Endothelial cell of umbilical vein (primary cell): ENCODE data around the gene POLR2C. TPM values are rescaled to one million over a fixed set of nuclear protein-coding genes. Genes with fewer than 3 reads are reported as not detected.

ENCODE experiments used
- BruUV-seq: library from RNA; stranded (reverse); fragments of 400-500 nt; replicated peaks from 2 replicates; lab custom pipeline; 2021; lab: Mats Ljungman, UMichigan
- CTCF ChIA-PET: fragments of 300-600, 350-600 bp; sonication (Branson Sonifier 250); formaldehyde crosslinking; loops from one replicate; lab custom pipeline; 2021; ENCODE audit warnings: antibody characterized with exemption, inconsistent platforms; lab: Charles Lee
- POLR2A ChIA-PET: fragments of 300-600, 350-600 bp; sonication (Branson Sonifier 250); formaldehyde crosslinking; loops from one replicate; lab custom pipeline; 2021; ENCODE audit warnings: antibody characterized with exemption, inconsistent platforms; lab: Charles Lee
- DNase-seq: peaks from one replicate; pipeline ENCODE4 v3.0.0-alpha.2; 2011; ENCODE audit warnings: low read depth, low spot score
- FAIRE-seq: peaks from 2 replicates; lab custom pipeline; 2011; peaks lifted over from hg19 to GRCh38; lab: Jason Lieb, UNC
- H2AFZ ChIP-seq: 2 replicates; pipeline ENCODE4 v1.6.0; 2012; ENCODE audit warnings: low read depth, low read length, control low read depth, inconsistent platforms
- H3K27ac ChIP-seq: 2 replicates; pipeline ENCODE4 v1.5.1; 2011; ENCODE audit warnings: low read depth, mild to moderate bottlenecking, control low read depth, low read length, moderate library complexity; ENCODE audit not compliant: insufficient read depth
- H3K27me3 ChIP-seq, 2 experiments: 2 replicates each; pipeline versions ENCODE4 v1.6.0 to v1.6.1; 2011; ENCODE audit warnings: low read length in 2 of 2, mixed read lengths in 1 of 2; ENCODE audit not compliant: control insufficient read depth in 2 of 2, insufficient read depth in 2 of 2
- H3K36me3 ChIP-seq, 2 experiments: 2 replicates in 1 of 2; 3 replicates in 1 of 2; pipeline ENCODE4 v1.5.1; 2011; ENCODE audit warnings: low read length in 2 of 2, mild to moderate bottlenecking in 1 of 2, moderate library complexity in 1 of 2; ENCODE audit not compliant: control insufficient read depth in 2 of 2, insufficient read depth in 2 of 2; ENCODE audit errors: extremely low read depth in 1 of 2
- H3K4me1 ChIP-seq: 3 replicates; pipeline ENCODE4 v1.5.1; 2011; ENCODE audit warnings: mild to moderate bottlenecking, low read length; ENCODE audit not compliant: control insufficient read depth, insufficient read depth; ENCODE audit errors: extremely low read depth
- H3K4me2 ChIP-seq: 2 replicates; pipeline ENCODE4 v1.6.1; 2011; ENCODE audit warnings: low read length, control low read depth, mixed read lengths; ENCODE audit not compliant: insufficient read depth
- H3K4me3 ChIP-seq, 3 experiments: fragments of 200-600 bp in 1 of 3; sonication (generic), shearing (Covaris generic) in 1 of 3; replicated peaks in 1 of 3; 2 replicates each; pipeline ENCODE4 v1.5.1; 2011 to 2016; ENCODE audit warnings: control low read depth in 3 of 3, low read length in 3 of 3, mild to moderate bottlenecking in 2 of 3, inconsistent platforms in 1 of 3, low read depth in 1 of 3, moderate library complexity in 1 of 3; ENCODE audit not compliant: insufficient read depth in 1 of 3
- H3K79me2 ChIP-seq: 2 replicates; pipeline ENCODE4 v1.6.0; 2012; ENCODE audit warnings: low read length, inconsistent platforms; ENCODE audit not compliant: control insufficient read depth, insufficient read depth
- H3K9ac ChIP-seq: replicated peaks from 2 replicates; pipeline ENCODE3; 2011; ENCODE audit warnings: low read length, control low read depth; ENCODE audit not compliant: insufficient read depth; ENCODE audit errors: extremely low read depth
- H3K9me1 ChIP-seq: replicated peaks from 3 replicates; pipeline ENCODE4 v1.6.0; 2011; ENCODE audit warnings: mild to moderate bottlenecking, low read length; ENCODE audit not compliant: control insufficient read depth, insufficient read depth; ENCODE audit errors: extremely low read depth
- H3K9me3 ChIP-seq: replicated peaks from 2 replicates; pipeline ENCODE4 v1.5.1; 2012; ENCODE audit warnings: low read length, inconsistent platforms; ENCODE audit not compliant: control insufficient read depth, insufficient read depth
- H4K20me1 ChIP-seq: replicated peaks from 2 replicates; pipeline ENCODE3; 2011; ENCODE audit warnings: mild to moderate bottlenecking, low read length; ENCODE audit not compliant: control insufficient read depth, insufficient read depth; ENCODE audit errors: extremely low read depth
- EZH2 ChIP-seq: IDR thresholded peaks from 2 replicates; pipeline ENCODE4 v1.6.1; 2012; ENCODE audit warnings: borderline replicate concordance, low read depth, mild to moderate bottlenecking, moderate library complexity, low read length, inconsistent platforms; ENCODE audit not compliant: severe bottlenecking
- FOS ChIP-seq: IDR thresholded peaks from 2 replicates; pipeline ENCODE4 v1.6.1; 2011; ENCODE audit warnings: mild to moderate bottlenecking, low read length, moderate library complexity, borderline replicate concordance; ENCODE audit not compliant: insufficient read depth
- GATA2 ChIP-seq: IDR thresholded peaks from 2 replicates; pipeline ENCODE4 v1.7.0; 2011; ENCODE audit warnings: low read depth, mild to moderate bottlenecking, moderate library complexity, mixed read lengths, low read length; ENCODE audit not compliant: insufficient read length, insufficient read depth
- JUN ChIP-seq: IDR thresholded peaks from 2 replicates; pipeline ENCODE4 v1.6.1; 2011; ENCODE audit warnings: borderline replicate concordance, low read depth; ENCODE audit not compliant: insufficient read length, insufficient read depth
- MAX ChIP-seq: IDR thresholded peaks from 2 replicates; pipeline ENCODE4 v1.6.1; 2011; ENCODE audit not compliant: insufficient read depth, insufficient read length
- MYC ChIP-seq: IDR thresholded peaks from one replicate; pipeline ENCODE4 v1.6.1; 2011; ENCODE audit warnings: mild to moderate bottlenecking, low read depth, low read length
- POLR2A ChIP-seq: IDR thresholded peaks from 2 replicates; pipeline ENCODE4 v1.6.1; 2012; ENCODE audit warnings: low read depth, mild to moderate bottlenecking, control low read depth, low read length
- POLR2AphosphoS5 ChIP-seq: IDR thresholded peaks from 2 replicates; pipeline ENCODE4 v1.6.1; 2012; ENCODE audit warnings: low read depth, mild to moderate bottlenecking, control low read depth, low read length, moderate library complexity; ENCODE audit not compliant: insufficient read depth
- dilution Hi-C: fragments of 300-500 bp; cut with MboI; formaldehyde crosslinking; loops from one replicate; pipeline ENCODE4 v1.15.0; 2019; ENCODE audit warnings: low sequenced_read_pairs; ENCODE audit not compliant: extremely low pct_ligation_motif_present
- intact Hi-C: fragments of 100-400 bp; cut with micrococcal nuclease; formaldehyde crosslinking; loops from one replicate; pipeline ENCODE4 v1.10.0; 2022
- polyA plus RNA-seq, 4 experiments: library from polyadenylated mRNA; depleted of rRNA in 3 of 4; stranded (reverse) in 3 of 4; unstranded in 1 of 4; fragments of >200 nt; gene quantifications; 2 replicates each; pipeline versions ENCODE4 v1.2.1 to v1.2.3, GENCODE V29; 2011 to 2012; ENCODE audit warnings: missing spikeins in 1 of 4
- total RNA-seq: library from RNA; stranded (reverse); gene quantifications from 2 replicates; pipeline ENCODE4 v1.2.3, GENCODE V29; 2021
- TF ChIP-seq, protein P1 (sequence below), 2 donors: IDR thresholded peaks; 1 replicate in 1 of 2; 2 replicates in 1 of 2; pipeline ENCODE4 v1.5.1; 2011; ENCODE audit warnings: low read length in 2 of 2, mild to moderate bottlenecking in 2 of 2, moderate library complexity in 2 of 2, control low read depth in 1 of 2, inconsistent platforms in 1 of 2, low read depth in 1 of 2; ENCODE audit not compliant: insufficient read depth in 1 of 2; ENCODE audit errors: extremely low read depth in 1 of 2

POLR2C gene
- total and polyA plus RNA-seq, 2 donors (not counting 3 experiments of a cell fraction or from before 2014, with no cell fraction given) = 65.2 to 129 TPM

GRCh38 chr16:57471852-57472664 lies 9.6 kb downstream of the POLR2C start:
- H3K27me3 ChIP-seq = no peaks in the 10 kb centered on the region
- no peaks in the 10 kb centered on the region for H3K79me2 ChIP-seq
- H3K4me1 ChIP-seq = peaks cover 17% of the 10 kb centered on the region
- no peak overlapping the region for H3K9ac ChIP-seq
- H4K20me1 ChIP-seq = no peaks in the 10 kb centered on the region
- H3K9me1 ChIP-seq = no peaks in the 10 kb centered on the region
- DNase-seq (no peak), FAIRE-seq (no peak)
- H3K27ac ChIP-seq = no peak overlapping the region
- H3K4me3 ChIP-seq = no peak overlapping the region
- POLR2A ChIA-PET = no interaction called here
- peaks cover 13 to 50% of the 10 kb centered on the region in 2 experiments for H3K36me3 ChIP-seq
- H2AFZ ChIP-seq = no peak overlapping the region
- BruUV-seq = no TSS peak
- H3K9me3 ChIP-seq = no peaks in the 10 kb centered on the region
- TF ChIP-seq EZH2 (no peak), POLR2AphosphoS5 (no peak), MYC (no peak), MAX (no peak), FOS (no peak), JUN (no peak), POLR2A (no peak), GATA2 (no peak)
- TF ChIP-seq, protein P1, sequence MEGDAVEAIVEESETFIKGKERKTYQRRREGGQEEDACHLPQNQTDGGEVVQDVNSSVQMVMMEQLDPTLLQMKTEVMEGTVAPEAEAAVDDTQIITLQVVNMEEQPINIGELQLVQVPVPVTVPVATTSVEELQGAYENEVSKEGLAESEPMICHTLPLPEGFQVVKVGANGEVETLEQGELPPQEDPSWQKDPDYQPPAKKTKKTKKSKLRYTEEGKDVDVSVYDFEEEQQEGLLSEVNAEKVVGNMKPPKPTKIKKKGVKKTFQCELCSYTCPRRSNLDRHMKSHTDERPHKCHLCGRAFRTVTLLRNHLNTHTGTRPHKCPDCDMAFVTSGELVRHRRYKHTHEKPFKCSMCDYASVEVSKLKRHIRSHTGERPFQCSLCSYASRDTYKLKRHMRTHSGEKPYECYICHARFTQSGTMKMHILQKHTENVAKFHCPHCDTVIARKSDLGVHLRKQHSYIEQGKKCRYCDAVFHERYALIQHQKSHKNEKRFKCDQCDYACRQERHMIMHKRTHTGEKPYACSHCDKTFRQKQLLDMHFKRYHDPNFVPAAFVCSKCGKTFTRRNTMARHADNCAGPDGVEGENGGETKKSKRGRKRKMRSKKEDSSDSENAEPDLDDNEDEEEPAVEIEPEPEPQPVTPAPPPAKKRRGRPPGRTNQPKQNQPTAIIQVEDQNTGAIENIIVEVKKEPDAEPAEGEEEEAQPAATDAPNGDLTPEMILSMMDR (IDR thresholded peaks at IDR 0.05; ENCODE audit: extremely low read depth in 1 of 2, insufficient read depth in 1 of 2, low read depth in 1 of 2, low read length in 2 of 2) = no peak
- intact Hi-C loops (loop anchor here (10.0 kb wide), 1 partner anchor 173 kb away; no protein-coding TSS in a partner anchor), dilution Hi-C loops (no loop called here)
- H3K4me2 ChIP-seq = no peak overlapping the region
- CTCF ChIA-PET = interaction anchor here (1.7 to 4.8 kb wide), 3 partner anchors 9 to 47 kb away, joined by 10 to 25 read pairs (median 17); partner anchors contain the start of gene POLR2C
